ENCODE measurements around the gene PALM.

Gene PALM

DNA sequence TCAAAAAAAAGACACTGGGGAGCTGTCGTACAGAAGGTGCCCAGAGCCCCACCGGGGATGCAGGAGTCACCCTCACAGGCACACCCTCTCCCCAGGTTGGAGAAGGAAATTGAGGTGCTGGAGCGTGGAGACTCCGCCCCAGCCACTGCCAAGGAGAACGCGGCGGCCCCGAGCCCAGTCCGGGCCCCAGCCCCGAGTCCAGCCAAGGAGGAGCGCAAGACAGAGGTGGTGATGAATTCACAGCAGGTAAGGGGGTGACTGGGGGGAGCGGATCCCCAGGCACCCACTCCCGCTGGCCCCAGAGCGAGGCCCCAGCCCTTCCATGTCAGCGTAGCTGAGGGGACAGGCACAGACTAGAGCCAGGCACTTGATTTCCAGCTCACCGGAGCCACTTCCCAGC is 22.3 kb downstream of the PALM start:
- TF ChIP-seq, protein P1, sequence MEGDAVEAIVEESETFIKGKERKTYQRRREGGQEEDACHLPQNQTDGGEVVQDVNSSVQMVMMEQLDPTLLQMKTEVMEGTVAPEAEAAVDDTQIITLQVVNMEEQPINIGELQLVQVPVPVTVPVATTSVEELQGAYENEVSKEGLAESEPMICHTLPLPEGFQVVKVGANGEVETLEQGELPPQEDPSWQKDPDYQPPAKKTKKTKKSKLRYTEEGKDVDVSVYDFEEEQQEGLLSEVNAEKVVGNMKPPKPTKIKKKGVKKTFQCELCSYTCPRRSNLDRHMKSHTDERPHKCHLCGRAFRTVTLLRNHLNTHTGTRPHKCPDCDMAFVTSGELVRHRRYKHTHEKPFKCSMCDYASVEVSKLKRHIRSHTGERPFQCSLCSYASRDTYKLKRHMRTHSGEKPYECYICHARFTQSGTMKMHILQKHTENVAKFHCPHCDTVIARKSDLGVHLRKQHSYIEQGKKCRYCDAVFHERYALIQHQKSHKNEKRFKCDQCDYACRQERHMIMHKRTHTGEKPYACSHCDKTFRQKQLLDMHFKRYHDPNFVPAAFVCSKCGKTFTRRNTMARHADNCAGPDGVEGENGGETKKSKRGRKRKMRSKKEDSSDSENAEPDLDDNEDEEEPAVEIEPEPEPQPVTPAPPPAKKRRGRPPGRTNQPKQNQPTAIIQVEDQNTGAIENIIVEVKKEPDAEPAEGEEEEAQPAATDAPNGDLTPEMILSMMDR (conservative IDR thresholded peaks at IDR 0.05; ENCODE audit: low read length): no peak
- no peak overlapping the region for H3K4me3 ChIP-seq (ENCODE audit: low read length)
- DNase-seq (ENCODE audit: low read depth): no peak

DNA sequence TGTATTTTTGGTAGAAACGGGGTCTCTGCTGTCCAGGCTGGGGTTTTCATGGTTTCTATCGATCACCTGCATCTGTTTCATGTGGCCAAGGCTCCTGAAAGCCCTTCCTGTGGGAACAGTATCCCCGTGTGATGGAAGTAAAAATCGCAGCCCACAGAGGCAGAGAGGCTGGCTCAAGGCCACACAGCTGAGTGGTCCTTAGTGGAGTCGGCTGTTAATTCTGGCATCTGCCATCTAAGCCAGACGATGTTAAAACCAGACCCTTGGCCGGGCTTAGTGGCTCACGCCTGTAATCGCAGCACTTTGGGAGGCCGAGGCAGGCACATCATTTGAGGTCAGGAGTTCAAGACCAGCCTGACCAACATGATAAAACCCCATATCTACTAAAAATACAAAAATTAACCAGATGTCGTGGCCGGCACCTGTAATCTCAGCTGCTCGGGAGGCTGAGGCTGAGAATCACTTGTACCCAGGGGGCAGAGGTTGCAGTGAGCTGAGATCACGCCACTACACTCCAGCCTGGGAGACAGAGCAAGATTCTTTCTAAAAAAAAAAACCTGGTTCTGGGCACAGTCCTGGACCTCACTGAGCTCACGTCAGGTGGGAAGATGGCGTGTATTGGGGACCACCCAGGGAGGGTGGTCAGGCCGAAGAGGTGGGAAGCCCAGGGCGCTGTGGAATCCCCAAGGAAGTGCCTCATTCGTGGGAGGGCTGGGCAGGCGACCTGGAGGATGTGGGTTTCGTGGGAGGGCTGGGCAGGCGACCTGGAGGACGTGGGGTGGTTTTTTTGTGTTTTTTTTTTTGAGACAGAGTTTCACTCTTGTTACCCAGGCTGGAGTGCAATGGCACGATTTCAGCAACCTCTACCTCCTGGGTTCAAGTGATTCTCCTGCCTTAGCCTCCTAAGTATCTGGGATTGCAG is 23.7 kb downstream of the PALM start:
- H3K4me3 ChIP-seq (ENCODE audit: low read length): no peak overlapping the region
- TF ChIP-seq, protein P1 (conservative IDR thresholded peaks at IDR 0.05; ENCODE audit: low read length): no peak
- DNase-seq (ENCODE audit: low read depth): no peak

DNA sequence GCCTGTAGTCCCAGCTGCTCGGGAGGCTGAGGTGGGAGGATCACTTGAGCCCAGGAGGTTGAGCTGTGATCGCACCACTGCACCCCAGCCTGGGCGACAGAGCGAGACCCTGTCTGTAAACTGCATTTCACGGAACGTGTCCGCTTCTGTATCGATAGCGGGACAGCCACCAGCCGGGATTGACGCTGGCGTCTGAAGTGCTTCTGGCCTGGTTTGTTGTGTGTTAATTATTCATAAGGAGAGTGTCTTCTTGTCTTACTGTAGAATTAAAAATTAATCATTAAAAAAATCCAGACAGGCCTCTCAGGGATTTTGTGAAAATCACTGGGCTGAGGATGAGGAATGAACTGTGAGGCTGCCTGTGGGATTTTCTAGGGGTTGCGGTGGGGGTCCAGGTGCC is 26.0 kb downstream of the PALM start:
- no peak overlapping the region for H3K4me3 ChIP-seq (ENCODE audit: low read length)
- DNase-seq (ENCODE audit: low read depth): no peak
- TF ChIP-seq, protein P1 (conservative IDR thresholded peaks at IDR 0.05; ENCODE audit: low read length): no peak

DNA sequence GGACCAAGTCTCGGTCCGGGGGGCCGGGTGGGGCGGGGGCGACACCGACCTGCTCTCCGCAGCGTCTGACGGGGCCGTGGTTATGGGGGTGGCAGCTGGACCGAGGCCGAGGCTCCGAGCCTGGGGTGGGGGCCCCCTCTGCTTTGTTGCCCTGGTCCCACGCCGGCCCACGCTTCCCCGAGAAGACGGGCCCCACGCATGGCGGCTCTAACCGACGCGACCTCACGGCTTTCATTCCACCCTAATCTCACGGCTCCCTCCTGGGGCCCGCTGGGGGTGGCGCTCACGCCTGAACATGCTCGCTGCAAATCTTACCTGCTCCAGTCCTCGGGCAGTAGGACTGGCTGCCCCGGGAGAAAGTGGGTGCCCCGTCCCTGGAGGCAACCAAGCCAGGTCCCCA is 27.4 kb downstream of the PALM start:
- TF ChIP-seq, protein P1 (conservative IDR thresholded peaks at IDR 0.05; ENCODE audit: low read length): no peak
- no peak for DNase-seq (ENCODE audit: low read depth)
- no peak overlapping the region for H3K4me3 ChIP-seq (ENCODE audit: low read length)

DNA sequence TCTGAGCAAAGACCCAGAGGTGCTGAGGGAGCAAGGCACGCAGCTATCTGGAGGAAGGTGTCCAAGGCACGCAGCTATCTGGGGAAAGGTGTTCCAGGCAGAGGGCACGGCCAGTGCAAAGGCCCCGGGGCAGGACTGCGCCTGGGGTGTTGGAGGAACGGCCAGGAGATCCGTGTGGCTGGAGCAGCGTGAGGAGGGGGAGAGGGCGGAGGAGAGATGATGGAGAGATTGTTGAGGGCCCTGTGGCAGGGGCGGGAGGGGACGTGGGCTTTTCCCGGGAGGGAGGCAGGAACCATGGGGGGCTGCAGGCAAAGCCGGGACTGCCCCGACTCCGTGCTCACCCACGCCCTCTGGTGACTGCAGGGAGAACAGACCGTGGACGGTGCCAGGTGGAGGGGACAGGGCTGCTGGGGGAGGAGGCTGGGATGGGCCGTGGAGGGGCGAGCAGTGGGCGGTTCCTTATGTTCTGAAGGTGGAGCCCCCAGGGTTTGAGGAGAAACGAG is 28.9 kb downstream of the PALM start:
- no peak overlapping the region for H3K4me3 ChIP-seq (ENCODE audit: low read length)
- TF ChIP-seq, protein P1 (conservative IDR thresholded peaks at IDR 0.05; ENCODE audit: low read length): peak; percentile 61
- peak; percentile 9 for DNase-seq (ENCODE audit: low read depth)

DNA sequence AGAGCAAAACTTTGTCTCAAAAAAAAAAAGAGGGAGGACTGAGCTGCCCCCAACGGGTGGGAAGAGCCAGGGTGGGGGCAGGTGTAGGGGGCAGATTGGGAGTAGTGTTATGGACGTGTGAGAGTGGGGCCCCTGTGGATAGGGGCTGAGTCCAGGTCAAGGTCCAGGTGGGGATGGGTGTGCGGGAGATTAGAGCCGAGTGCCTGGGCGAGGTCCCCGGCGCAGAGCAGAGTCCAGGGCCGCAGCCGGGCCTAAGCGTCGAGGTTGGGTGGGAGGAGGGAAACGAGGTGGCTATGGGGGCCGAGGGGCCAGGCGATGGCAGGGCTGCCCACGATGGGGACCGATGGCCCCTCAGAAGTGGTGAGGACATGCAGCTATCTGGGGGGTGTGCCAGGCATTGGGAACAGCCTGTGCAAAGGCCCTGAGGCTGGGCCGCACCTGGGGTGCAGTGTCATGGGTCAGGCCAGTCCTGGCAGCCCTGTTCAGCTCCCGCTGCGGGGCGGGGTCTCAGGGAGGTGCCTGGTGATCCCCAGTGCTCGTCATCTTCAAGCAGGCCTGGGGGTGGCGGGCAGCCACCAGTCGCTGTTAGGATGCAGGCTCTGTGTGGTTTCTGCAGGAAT is 29.9 kb downstream of the PALM start:
- DNase-seq (ENCODE audit: low read depth): no peak
- TF ChIP-seq, protein P1 (conservative IDR thresholded peaks at IDR 0.05; ENCODE audit: low read length): no peak
- H3K4me3 ChIP-seq (ENCODE audit: low read length): no peak overlapping the region
